ENCODE results near the gene DPEP2NB.
"Not testable (repeated sequence)": the region's sequence is repeated elsewhere in the genome, so short reads cannot be mapped to it uniquely, and the experiment has no call there.

Gene DPEP2NB

GRCh38 chr16:68037841-68038597 lies 22.3 kb upstream of the DPEP2NB start:
- Histone ChIP-seq H3K4me2 (ENCODE audit: low read length) (peak overlapping the region; percentile 96), H3K9ac (ENCODE audit: low read length) (peak overlapping the region; percentile 75), H3K4me3 (ENCODE audit: low read length) (peak overlapping the region; percentile 71)

GRCh38 chr16:68035227-68035626 lies 19.5 kb upstream of the DPEP2NB start:
- Histone ChIP-seq H3K4me2 (ENCODE audit: low read length) (no peak overlapping the region), H3K9me3 (ENCODE audit: insufficient read depth, low read length) (no peaks in the 10 kb centered on the region), H3K27ac (ENCODE audit: low read length) (no peak overlapping the region), H3K9ac (ENCODE audit: low read length) (no peak overlapping the region), H3K27me3 (ENCODE audit: low read depth, low read length) (no peaks in the 10 kb centered on the region), H3K36me3 (replicated peaks; ENCODE audit: low read depth, low read length) (peaks cover 4% of the 10 kb centered on the region), H4K20me1 (ENCODE audit: insufficient read depth, low read length) (no peaks in the 10 kb centered on the region), H3K4me1 (ENCODE audit: low read length) (peaks cover 31% of the 10 kb centered on the region), H2AFZ (ENCODE audit: low read depth, low read length) (no peak overlapping the region), H3K4me3 (ENCODE audit: low read length) (no peak overlapping the region), H3K79me2 (ENCODE audit: low read length) (no peaks in the 10 kb centered on the region)
- TF ChIP-seq CTCF (IDR thresholded peaks at IDR 0.05; ENCODE audit: low read depth, low read length) (no peak), EZH2phosphoT487 (IDR thresholded peaks at IDR 0.05; ENCODE audit: low read depth) (no peak)

More at GRCh38 chr16:68037841-68038597, 22.3 kb upstream of the DPEP2NB start:
- 0 out of 2 replicates have a peak overlapping the region, but pooled peaks have one; percentile 20 for H2AFZ ChIP-seq (ENCODE audit: low read depth, low read length)
- H3K27ac ChIP-seq (ENCODE audit: low read length): peak overlapping the region; percentile 95
- TF ChIP-seq CTCF (IDR thresholded peaks at IDR 0.05; ENCODE audit: low read depth, low read length) (no peak), EZH2phosphoT487 (IDR thresholded peaks at IDR 0.05; ENCODE audit: low read depth) (no peak)
- peaks cover 34% of the 10 kb centered on the region for H3K4me1 ChIP-seq (ENCODE audit: low read length)
- H4K20me1 ChIP-seq (ENCODE audit: insufficient read depth, low read length): 0 out of 2 replicates have a peak, but pooled peaks cover 4% of the 10 kb centered on the region
- peaks cover 9% of the 10 kb centered on the region for H3K36me3 ChIP-seq (replicated peaks; ENCODE audit: low read depth, low read length)
- no peaks in the 10 kb centered on the region for H3K9me3 ChIP-seq (ENCODE audit: insufficient read depth, low read length)
- no peaks in the 10 kb centered on the region for H3K27me3 ChIP-seq (ENCODE audit: low read depth, low read length)
- H3K79me2 ChIP-seq (ENCODE audit: low read length): peaks cover 4% of the 10 kb centered on the region; the same call in 1 of the 2 replicates

DNA sequence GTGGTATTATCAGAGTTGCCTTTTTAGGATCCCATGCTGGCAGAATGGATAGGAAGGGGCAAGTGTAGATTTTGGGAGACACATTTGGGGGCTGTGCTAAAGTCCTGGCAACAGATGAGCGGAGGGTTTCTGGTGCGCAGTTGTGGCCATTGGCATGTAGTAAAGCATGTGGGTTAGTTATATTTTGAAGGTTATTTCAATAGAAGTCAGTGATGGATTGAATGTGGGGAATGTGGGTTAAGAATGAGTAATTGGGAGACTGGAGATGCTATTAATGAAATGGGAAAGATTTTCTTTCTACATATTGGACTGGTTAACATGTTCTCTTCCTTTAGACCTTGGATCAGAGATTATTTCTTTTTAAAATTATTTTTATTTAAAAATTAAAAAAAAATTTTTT lies 17.4 kb upstream of the DPEP2NB start:
- Histone ChIP-seq H3K27me3 (ENCODE audit: low read depth, low read length) (no peaks in the 10 kb centered on the region), H3K4me2 (ENCODE audit: low read length) (no peak overlapping the region), H3K36me3 (replicated peaks; ENCODE audit: low read depth, low read length) (peaks cover 6% of the 10 kb centered on the region), H3K27ac (ENCODE audit: low read length) (no peak overlapping the region), H3K4me3 (ENCODE audit: low read length) (no peak overlapping the region), H3K9ac (ENCODE audit: low read length) (no peak overlapping the region), H3K9me3 (ENCODE audit: insufficient read depth, low read length) (no peaks in the 10 kb centered on the region), H2AFZ (ENCODE audit: low read depth, low read length) (no peak overlapping the region), H3K4me1 (ENCODE audit: low read length) (peaks cover 13% of the 10 kb centered on the region), H4K20me1 (ENCODE audit: insufficient read depth, low read length) (no peaks in the 10 kb centered on the region), H3K79me2 (ENCODE audit: low read length) (no peaks in the 10 kb centered on the region; the same call in 1 of the 2 replicates)
- TF ChIP-seq EZH2phosphoT487 (IDR thresholded peaks at IDR 0.05; ENCODE audit: low read depth) (no peak), CTCF (IDR thresholded peaks at IDR 0.05; ENCODE audit: low read depth, low read length) (no peak)

- no peak overlapping the region for H3K9ac ChIP-seq (ENCODE audit: low read length)
- H3K4me3 ChIP-seq (ENCODE audit: low read length): no peak overlapping the region
- no peak overlapping the region for H3K4me2 ChIP-seq (ENCODE audit: low read length)
- peaks cover 14% of the 10 kb centered on the region for H3K36me3 ChIP-seq (replicated peaks; ENCODE audit: low read depth, low read length)
- H3K4me1 ChIP-seq (ENCODE audit: low read length): peaks cover 1% of the 10 kb centered on the region; the same call in 1 of the 2 replicates
- no peaks in the 10 kb centered on the region for H4K20me1 ChIP-seq (ENCODE audit: insufficient read depth, low read length)
- H2AFZ ChIP-seq (ENCODE audit: low read depth, low read length): no peak overlapping the region
- H3K79me2 ChIP-seq (ENCODE audit: low read length): peaks cover 2% of the 10 kb centered on the region; the same call in 1 of the 2 replicates
- no peaks in the 10 kb centered on the region for H3K9me3 ChIP-seq (ENCODE audit: insufficient read depth, low read length)
- TF ChIP-seq EZH2phosphoT487 (IDR thresholded peaks at IDR 0.05; ENCODE audit: low read depth): no peak
- TF ChIP-seq CTCF (IDR thresholded peaks at IDR 0.05; ENCODE audit: low read depth, low read length): no peak
- no peaks in the 10 kb centered on the region for H3K27me3 ChIP-seq (ENCODE audit: low read depth, low read length)
- H3K27ac ChIP-seq (ENCODE audit: low read length): no peak overlapping the region
These were observed 16.2 kb upstream of the DPEP2NB start for GRCh38 chr16:68031951-68032350.

DNA sequence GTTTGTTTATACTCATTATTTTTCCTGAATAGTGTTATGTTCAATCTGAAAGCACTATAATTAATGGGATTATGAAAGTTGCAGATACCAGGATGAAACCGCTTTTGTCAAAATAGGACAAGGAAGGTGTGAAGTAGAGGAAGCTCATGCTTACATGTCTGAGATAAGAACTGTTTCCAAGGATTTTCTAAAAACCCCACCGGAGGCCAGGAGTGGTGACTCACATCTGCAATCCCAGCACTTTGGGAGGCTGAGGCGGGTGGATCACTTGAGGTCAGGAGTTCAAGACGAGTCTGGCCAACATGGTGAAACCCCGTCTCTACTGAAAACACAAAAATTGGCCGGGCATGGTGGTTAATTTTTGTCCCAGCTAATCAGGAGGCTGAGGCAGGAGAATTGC lies 14.4 kb upstream of the DPEP2NB start:
- H3K27ac ChIP-seq (ENCODE audit: low read length); H3K79me2 ChIP-seq (ENCODE audit: low read length); H3K27me3 ChIP-seq (ENCODE audit: low read depth, low read length); H3K4me1 ChIP-seq (ENCODE audit: low read length); H2AFZ ChIP-seq (ENCODE audit: low read depth, low read length); H4K20me1 ChIP-seq (ENCODE audit: insufficient read depth, low read length); H3K4me3 ChIP-seq (ENCODE audit: low read length); H3K4me2 ChIP-seq (ENCODE audit: low read length); H3K9ac ChIP-seq (ENCODE audit: low read length); H3K9me3 ChIP-seq (ENCODE audit: insufficient read depth, low read length): not testable (repeated sequence)
- peaks cover 25% of the 10 kb centered on the region for H3K36me3 ChIP-seq (replicated peaks; ENCODE audit: low read depth, low read length)

Data from OCI-LY3 (cell line).